ENCODE measurements around the gene GIPC3.
"Not testable (repeated sequence)": the region's sequence is repeated elsewhere in the genome, so short reads cannot be mapped to it uniquely, and the experiment has no call there.

Gene GIPC3

GRCh38 chr19:3620145-3620816 is 35.0 kb downstream of the GIPC3 start:
- H3K27ac Mint-ChIP-seq, result no peak overlapping the region
- peaks cover 11% of the 10 kb centered on the region for H3K36me3 Mint-ChIP-seq (ENCODE audit: low read depth)
- H3K4me1 Mint-ChIP-seq (ENCODE audit: low read depth), result peaks cover 9% of the 10 kb centered on the region
- H3K9me3 Mint-ChIP-seq, result no peaks in the 10 kb centered on the region
- H3K27me3 Mint-ChIP-seq (ENCODE audit: low read depth), result no peaks in the 10 kb centered on the region
- no peak overlapping the region for H3K4me3 Mint-ChIP-seq
- DNase-seq (ENCODE audit: low spot score), result no peak

GRCh38 chr19:3620817-3621547 is 35.7 kb downstream of the GIPC3 start:
- no peak overlapping the region for H3K27ac Mint-ChIP-seq

GRCh38 chr19:3621689-3622088 is 36.4 kb downstream of the GIPC3 start:
- DNase-seq (ENCODE audit: low spot score), result no peak
- Mint-ChIP-seq H3K4me1 (ENCODE audit: low read depth) (peaks cover 13% of the 10 kb centered on the region), H3K36me3 (ENCODE audit: low read depth) (peaks cover 11% of the 10 kb centered on the region), H3K9me3 (no peaks in the 10 kb centered on the region), H3K4me3 (no peak overlapping the region), H3K27ac (no peak overlapping the region), H3K27me3 (ENCODE audit: low read depth) (no peaks in the 10 kb centered on the region)

More at GRCh38 chr19:3620817-3621547, 35.7 kb downstream of the GIPC3 start:
- Mint-ChIP-seq H3K4me3 (no peak overlapping the region), H3K4me1 (ENCODE audit: low read depth) (peaks cover 11% of the 10 kb centered on the region), H3K27me3 (ENCODE audit: low read depth) (no peaks in the 10 kb centered on the region), H3K9me3 (no peaks in the 10 kb centered on the region), H3K36me3 (ENCODE audit: low read depth) (peaks cover 11% of the 10 kb centered on the region)
- DNase-seq (ENCODE audit: low spot score), result no peak

- peaks cover 16% of the 10 kb centered on the region for H3K4me1 Mint-ChIP-seq (ENCODE audit: low read depth)
- H3K4me3 Mint-ChIP-seq, result no peak overlapping the region
- DNase-seq (ENCODE audit: low spot score), result no peak
- H3K36me3 Mint-ChIP-seq (ENCODE audit: low read depth), result peaks cover 11% of the 10 kb centered on the region
- H3K27ac Mint-ChIP-seq, result no peak overlapping the region
- no peaks in the 10 kb centered on the region for H3K9me3 Mint-ChIP-seq
- no peaks in the 10 kb centered on the region for H3K27me3 Mint-ChIP-seq (ENCODE audit: low read depth)
Measured at GRCh38 chr19:3622224-3622623, 36.9 kb downstream of the GIPC3 start.

- no peaks in the 10 kb centered on the region for H3K27me3 Mint-ChIP-seq (ENCODE audit: low read depth)
- H3K36me3 Mint-ChIP-seq (ENCODE audit: low read depth), result peaks cover 9% of the 10 kb centered on the region
- peaks cover 16% of the 10 kb centered on the region for H3K4me1 Mint-ChIP-seq (ENCODE audit: low read depth)
- H3K4me3 Mint-ChIP-seq, result no peak overlapping the region
- no peak for DNase-seq (ENCODE audit: low spot score)
- H3K9me3 Mint-ChIP-seq, result no peaks in the 10 kb centered on the region
- H3K27ac Mint-ChIP-seq, result no peak overlapping the region
Measured at GRCh38 chr19:3623716-3624115, 38.4 kb downstream of the GIPC3 start.

GRCh38 chr19:3625996-3626472 is 40.8 kb downstream of the GIPC3 start:
- peaks cover 5% of the 10 kb centered on the region for H3K36me3 Mint-ChIP-seq (ENCODE audit: low read depth)

GRCh38 chr19:3626473-3627350 is 41.4 kb downstream of the GIPC3 start, which contains the start of gene CACTIN:
Gene CACTIN (minus strand): TSS chr19:3626790. CDS start chr19:3626762, 28 bp downstream.
- Mint-ChIP-seq H3K9me3 (no peaks in the 10 kb centered on the region), H3K4me1 (ENCODE audit: low read depth) (peaks cover 16% of the 10 kb centered on the region), H3K27ac (peak within 1 kb of the TSS; percentile 99), H3K27me3 (ENCODE audit: low read depth) (no peaks in the 10 kb centered on the region), H3K36me3 (ENCODE audit: low read depth) (peaks cover 5% of the 10 kb centered on the region), H3K4me3 (peak within 1 kb of the TSS; percentile 90)
- peak; percentile 97 for DNase-seq (ENCODE audit: low spot score)

More at GRCh38 chr19:3625996-3626472, 40.8 kb downstream of the GIPC3 start:
- peaks cover 16% of the 10 kb centered on the region for H3K4me1 Mint-ChIP-seq (ENCODE audit: low read depth)
- H3K9me3 Mint-ChIP-seq, result no peaks in the 10 kb centered on the region
- H3K4me3 Mint-ChIP-seq, result peak overlapping the region; percentile 90
- DNase-seq (ENCODE audit: low spot score), result no peak
- peak overlapping the region; percentile 80 for H3K27ac Mint-ChIP-seq
- H3K27me3 Mint-ChIP-seq (ENCODE audit: low read depth), result no peaks in the 10 kb centered on the region

GRCh38 chr19:3627351-3627723 is 42.1 kb downstream of the GIPC3 start:
- Mint-ChIP-seq H3K4me1 (ENCODE audit: low read depth) (peaks cover 16% of the 10 kb centered on the region), H3K4me3 (peak overlapping the region; percentile 90), H3K27ac (peak overlapping the region; percentile 99), H3K27me3 (ENCODE audit: low read depth) (no peaks in the 10 kb centered on the region), H3K9me3 (no peaks in the 10 kb centered on the region), H3K36me3 (ENCODE audit: low read depth) (peaks cover 5% of the 10 kb centered on the region)
- DNase-seq (ENCODE audit: low spot score), result no peak

- not testable (repeated sequence) for H3K9me3 Mint-ChIP-seq; DNase-seq (ENCODE audit: low spot score); H3K4me3 Mint-ChIP-seq; H3K27ac Mint-ChIP-seq; H3K27me3 Mint-ChIP-seq (ENCODE audit: low read depth); H3K36me3 Mint-ChIP-seq (ENCODE audit: low read depth)
- peaks cover 16% of the 10 kb centered on the region for H3K4me1 Mint-ChIP-seq (ENCODE audit: low read depth)
Measured at GRCh38 chr19:3628766-3629165, 43.5 kb downstream of the GIPC3 start.

GRCh38 chr19:3631053-3631861 is 46.0 kb downstream of the GIPC3 start:
- Mint-ChIP-seq H3K27ac (no peak overlapping the region), H3K4me1 (ENCODE audit: low read depth) (peaks cover 6% of the 10 kb centered on the region), H3K27me3 (ENCODE audit: low read depth) (no peaks in the 10 kb centered on the region), H3K9me3 (no peaks in the 10 kb centered on the region), H3K36me3 (ENCODE audit: low read depth) (no peaks in the 10 kb centered on the region), H3K4me3 (no peak overlapping the region)
- DNase-seq (ENCODE audit: low spot score), result no peak

- Mint-ChIP-seq H3K4me1 (ENCODE audit: low read depth) (peaks cover 4% of the 10 kb centered on the region), H3K9me3 (no peaks in the 10 kb centered on the region), H3K27ac (no peak overlapping the region), H3K4me3 (no peak overlapping the region), H3K36me3 (ENCODE audit: low read depth) (no peaks in the 10 kb centered on the region), H3K27me3 (ENCODE audit: low read depth) (no peaks in the 10 kb centered on the region)
- DNase-seq (ENCODE audit: low spot score), result no peak
Measured at GRCh38 chr19:3632098-3632497, 46.8 kb downstream of the GIPC3 start.

GRCh38 chr19:3632739-3633558 is 47.7 kb downstream of the GIPC3 start:
- Mint-ChIP-seq H3K4me1 (ENCODE audit: low read depth) (no peaks in the 10 kb centered on the region), H3K36me3 (ENCODE audit: low read depth) (no peaks in the 10 kb centered on the region), H3K27me3 (ENCODE audit: low read depth) (no peaks in the 10 kb centered on the region), H3K27ac (no peak overlapping the region), H3K9me3 (no peaks in the 10 kb centered on the region), H3K4me3 (no peak overlapping the region)
- DNase-seq (ENCODE audit: low spot score), result no peak

All from T-helper 2 cell treated with Interferon-gamma antibody and Interleukin-4, amounts not matched to agents 5 μg/mL and 100 μg/mL, for 36 hours (primary cell).